ENCODE results near the gene CACNB4.

The CACNB4 gene

DNA sequence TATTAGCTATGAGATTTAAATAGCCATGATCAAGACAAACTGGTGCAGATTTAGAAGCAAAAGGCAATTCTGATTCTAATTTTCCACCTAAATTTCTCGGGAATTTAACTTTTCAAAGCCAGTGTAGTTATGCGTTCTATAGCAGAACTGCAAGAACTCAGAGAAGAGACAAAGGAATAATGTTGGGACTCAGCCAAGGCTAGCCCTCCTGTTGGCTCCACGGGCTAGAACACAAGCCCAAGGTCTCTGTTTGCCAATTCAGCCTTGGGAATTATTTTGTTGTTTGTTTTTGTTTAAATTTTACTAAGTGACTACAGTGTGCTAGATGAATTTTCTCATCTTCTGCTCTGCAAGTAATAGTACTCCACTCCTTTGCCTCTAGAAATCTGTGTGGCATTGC lies 121.2 kb downstream of the CACNB4 start:
- TF ChIP-seq, protein P1, sequence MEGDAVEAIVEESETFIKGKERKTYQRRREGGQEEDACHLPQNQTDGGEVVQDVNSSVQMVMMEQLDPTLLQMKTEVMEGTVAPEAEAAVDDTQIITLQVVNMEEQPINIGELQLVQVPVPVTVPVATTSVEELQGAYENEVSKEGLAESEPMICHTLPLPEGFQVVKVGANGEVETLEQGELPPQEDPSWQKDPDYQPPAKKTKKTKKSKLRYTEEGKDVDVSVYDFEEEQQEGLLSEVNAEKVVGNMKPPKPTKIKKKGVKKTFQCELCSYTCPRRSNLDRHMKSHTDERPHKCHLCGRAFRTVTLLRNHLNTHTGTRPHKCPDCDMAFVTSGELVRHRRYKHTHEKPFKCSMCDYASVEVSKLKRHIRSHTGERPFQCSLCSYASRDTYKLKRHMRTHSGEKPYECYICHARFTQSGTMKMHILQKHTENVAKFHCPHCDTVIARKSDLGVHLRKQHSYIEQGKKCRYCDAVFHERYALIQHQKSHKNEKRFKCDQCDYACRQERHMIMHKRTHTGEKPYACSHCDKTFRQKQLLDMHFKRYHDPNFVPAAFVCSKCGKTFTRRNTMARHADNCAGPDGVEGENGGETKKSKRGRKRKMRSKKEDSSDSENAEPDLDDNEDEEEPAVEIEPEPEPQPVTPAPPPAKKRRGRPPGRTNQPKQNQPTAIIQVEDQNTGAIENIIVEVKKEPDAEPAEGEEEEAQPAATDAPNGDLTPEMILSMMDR (IDR thresholded peaks at IDR 0.05; ENCODE audit: low read length): no peak
- no peak for TF ChIP-seq EZH2 (IDR thresholded peaks at IDR 0.05; ENCODE audit: borderline replicate concordance, low read length)
- Histone ChIP-seq H3K36me3 (ENCODE audit: insufficient read depth, low read length) (no peaks in the 10 kb centered on the region), H3K9ac (ENCODE audit: low read length) (no peak overlapping the region), H3F3A (ENCODE audit: insufficient read depth, low read length) (no peaks in the 10 kb centered on the region), H3K9me3 (ENCODE audit: low read length) (no peaks in the 10 kb centered on the region), H3K79me2 (ENCODE audit: insufficient read depth, low read length) (no peaks in the 10 kb centered on the region), H4K20me1 (ENCODE audit: insufficient read depth, low read length) (no peaks in the 10 kb centered on the region), H3K4me1 (ENCODE audit: insufficient read depth, low read length, severe bottlenecking) (no peaks in the 10 kb centered on the region), H3K9me2 (ENCODE audit: low read depth, low read length) (no peaks in the 10 kb centered on the region), H3K4me2 (ENCODE audit: low read length) (no peak overlapping the region), H3K27ac (ENCODE audit: low read depth, low read length, poor library complexity, severe bottlenecking) (no peak overlapping the region), H3K27me3 (ENCODE audit: insufficient read depth, low read length) (no peaks in the 10 kb centered on the region), H2AFZ (ENCODE audit: low read length) (no peak overlapping the region), H3K4me3 (ENCODE audit: low read depth, low read length, poor library complexity, severe bottlenecking) (no peak overlapping the region)

DNA sequence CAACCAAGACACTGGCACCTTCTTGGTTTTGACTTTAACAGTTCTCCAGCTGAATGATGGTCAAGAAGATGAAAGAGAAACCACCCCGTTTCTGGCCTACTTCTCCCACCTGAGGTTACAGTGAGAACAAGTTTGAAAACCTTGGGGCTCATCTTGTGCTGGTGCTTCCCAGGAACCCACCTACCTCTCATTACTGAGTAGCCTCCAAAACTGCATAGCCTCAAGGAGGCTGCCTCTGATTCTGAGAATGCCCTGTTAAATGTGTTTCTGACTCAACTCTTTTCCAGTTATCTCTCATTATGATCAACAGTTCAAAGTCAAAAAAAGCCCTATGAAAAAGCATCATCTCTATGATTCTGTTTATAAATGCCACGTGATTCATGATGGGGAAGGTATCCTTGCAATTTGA lies 121.9 kb downstream of the CACNB4 start:
- no peak for TF ChIP-seq EZH2 (IDR thresholded peaks at IDR 0.05; ENCODE audit: borderline replicate concordance, low read length)
- TF ChIP-seq, protein P1 (IDR thresholded peaks at IDR 0.05; ENCODE audit: low read length): no peak
- H3K4me2 ChIP-seq (ENCODE audit: low read length): no peak overlapping the region
- H3F3A ChIP-seq (ENCODE audit: insufficient read depth, low read length): no peaks in the 10 kb centered on the region
- no peaks in the 10 kb centered on the region for H3K36me3 ChIP-seq (ENCODE audit: insufficient read depth, low read length)
- no peaks in the 10 kb centered on the region for H3K4me1 ChIP-seq (ENCODE audit: insufficient read depth, low read length, severe bottlenecking)
- H3K79me2 ChIP-seq (ENCODE audit: insufficient read depth, low read length): no peaks in the 10 kb centered on the region
- H3K4me3 ChIP-seq (ENCODE audit: low read depth, low read length, poor library complexity, severe bottlenecking): no peak overlapping the region
- no peak overlapping the region for H3K27ac ChIP-seq (ENCODE audit: low read depth, low read length, poor library complexity, severe bottlenecking)
- no peaks in the 10 kb centered on the region for H3K9me3 ChIP-seq (ENCODE audit: low read length)
- no peaks in the 10 kb centered on the region for H3K27me3 ChIP-seq (ENCODE audit: insufficient read depth, low read length)
- H4K20me1 ChIP-seq (ENCODE audit: insufficient read depth, low read length): no peaks in the 10 kb centered on the region
- no peaks in the 10 kb centered on the region for H3K9me2 ChIP-seq (ENCODE audit: low read depth, low read length)
- H3K9ac ChIP-seq (ENCODE audit: low read length): no peak overlapping the region
- no peak overlapping the region for H2AFZ ChIP-seq (ENCODE audit: low read length)

DNA sequence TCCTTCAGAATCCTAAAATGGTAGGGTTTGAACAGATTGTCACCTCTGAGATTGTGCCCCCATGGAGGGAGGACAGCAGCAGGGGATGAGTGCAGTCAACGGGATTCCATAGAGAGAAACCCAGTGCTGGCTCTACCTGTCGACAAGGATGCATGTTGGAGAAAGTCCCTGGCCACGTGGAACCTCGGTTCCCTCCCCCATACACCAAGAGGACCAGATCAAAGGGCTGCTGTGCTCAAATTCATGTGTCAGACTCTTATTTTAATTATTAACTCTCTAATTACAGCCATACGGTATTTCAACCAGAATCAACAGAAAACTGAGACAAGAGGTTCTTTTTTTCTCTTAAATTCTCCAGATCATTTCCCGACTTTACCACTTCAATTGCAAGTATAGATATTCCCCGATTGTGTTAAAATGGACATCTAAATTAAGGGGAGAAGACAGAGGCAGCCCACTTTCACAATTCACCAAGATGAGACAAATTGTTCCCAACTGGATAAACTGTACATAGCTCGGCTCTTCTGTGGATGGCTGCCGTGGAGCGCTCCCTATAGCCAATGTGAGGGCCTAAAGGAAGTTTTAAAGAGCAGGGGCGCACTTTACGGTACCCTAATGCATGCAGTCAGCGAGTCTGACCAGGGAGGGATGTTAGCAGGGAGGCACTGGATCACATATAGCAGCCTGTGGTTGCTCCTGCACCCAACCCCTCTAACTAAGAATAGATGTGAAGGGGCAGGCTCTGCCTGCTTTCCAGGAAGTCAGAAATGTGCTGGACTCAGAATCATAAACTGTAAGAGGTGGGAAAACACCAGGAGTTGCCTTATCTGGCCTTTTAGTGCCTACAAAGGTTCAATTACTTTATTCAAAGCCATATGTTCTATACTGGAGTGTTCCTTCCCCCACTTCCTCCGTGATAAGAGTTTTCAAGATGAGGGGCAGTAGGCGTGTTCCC lies 123.1 kb downstream of the CACNB4 start:
- Histone ChIP-seq H3K27ac (ENCODE audit: low read depth, low read length, poor library complexity, severe bottlenecking) (no peak overlapping the region), H3K9me2 (ENCODE audit: low read depth, low read length) (no peaks in the 10 kb centered on the region), H3K36me3 (ENCODE audit: insufficient read depth, low read length) (no peaks in the 10 kb centered on the region), H3K9ac (ENCODE audit: low read length) (no peak overlapping the region), H3K9me3 (ENCODE audit: low read length) (no peaks in the 10 kb centered on the region), H3K4me2 (ENCODE audit: low read length) (no peak overlapping the region), H3K79me2 (ENCODE audit: insufficient read depth, low read length) (no peaks in the 10 kb centered on the region), H3K27me3 (ENCODE audit: insufficient read depth, low read length) (no peaks in the 10 kb centered on the region), H3K4me3 (ENCODE audit: low read depth, low read length, poor library complexity, severe bottlenecking) (no peak overlapping the region), H2AFZ (ENCODE audit: low read length) (no peak overlapping the region), H4K20me1 (ENCODE audit: insufficient read depth, low read length) (no peaks in the 10 kb centered on the region), H3F3A (ENCODE audit: insufficient read depth, low read length) (no peaks in the 10 kb centered on the region), H3K4me1 (ENCODE audit: insufficient read depth, low read length, severe bottlenecking) (no peaks in the 10 kb centered on the region)
- no peak for TF ChIP-seq EZH2 (IDR thresholded peaks at IDR 0.05; ENCODE audit: borderline replicate concordance, low read length)
- TF ChIP-seq, protein P1 (IDR thresholded peaks at IDR 0.05; ENCODE audit: low read length): no peak
